Activated CD4-positive, alpha-beta T cell treated with anti-CD3 and anti-CD28 coated beads for 1 hour (primary cell): Measurements from ENCODE around the gene NUBP2.

Source experiments
- DNase-seq: peaks from one replicate; pipeline ENCODE4 v3.0.0-alpha.2; 2020

NUBP2 gene

GRCh38 chr16:1772908-1773702, 9.7 kb upstream of the NUBP2 start, which contains the start of gene MRPS34:
Gene MRPS34 (minus strand): TSS chr16:1773134. CDS start chr16:1773119, 15 bp downstream.
- peak; percentile 68 for DNase-seq

- DNase-seq = no peak
Measured at GRCh38 chr16:1773703-1774447, 8.9 kb upstream of the NUBP2 start.

- no peak for DNase-seq
Measured at GRCh38 chr16:1774448-1774780, 8.3 kb upstream of the NUBP2 start.

GRCh38 chr16:1775006-1775845, 7.5 kb upstream of the NUBP2 start:
- no peak for DNase-seq

- DNase-seq = no peak
Measured at GRCh38 chr16:1775846-1776671, 6.7 kb upstream of the NUBP2 start.

GRCh38 chr16:1776672-1776955, 6.1 kb upstream of the NUBP2 start:
- DNase-seq = no peak

GRCh38 chr16:1776991-1777374, 5.8 kb upstream of the NUBP2 start:
- DNase-seq = no peak

GRCh38 chr16:1777375-1778199, 5.2 kb upstream of the NUBP2 start:
- DNase-seq = no peak

GRCh38 chr16:1778200-1779179, 4.3 kb upstream of the NUBP2 start:
- no peak for DNase-seq

GRCh38 chr16:1779234-1779701, 3.5 kb upstream of the NUBP2 start:
- no peak for DNase-seq

- no peak for DNase-seq
Measured at GRCh38 chr16:1779741-1780676, 2.8 kb upstream of the NUBP2 start.

GRCh38 chr16:1780677-1781072, 2.1 kb upstream of the NUBP2 start:
- DNase-seq = no peak

- no peak for DNase-seq
Measured at GRCh38 chr16:1781254-1781653, 1.5 kb upstream of the NUBP2 start.

- DNase-seq = no peak
Measured at GRCh38 chr16:1781758-1782407, 877 bp upstream of the NUBP2 start.

GRCh38 chr16:1784977-1785845, 2.5 kb downstream of the NUBP2 start:
- no peak for DNase-seq

- no peak for DNase-seq
Measured at GRCh38 chr16:1785846-1786170, 3.0 kb downstream of the NUBP2 start.

GRCh38 chr16:1786242-1787055, 3.7 kb downstream of the NUBP2 start:
- no peak for DNase-seq
